Occipital lobe (tissue), 2 donors: Measurements from ENCODE around the gene AKNA. TPM values are rescaled to one million over a fixed set of nuclear protein-coding genes. Genes with fewer than 3 reads are reported as not detected.

Experiments
- DNase-seq: peaks from one replicate; lab custom pipeline; 2025; lab: John Stamatoyannopoulos, UW
- total RNA-seq: library from RNA; depleted of rRNA; stranded (reverse); fragments of >200 nt; gene quantifications from one replicate; pipeline ENCODE4 v1.2.3, GENCODE V29; 2014

Gene AKNA
- total RNA-seq, 1 donor from 2014 or later = 3.3 TPM

DNA sequence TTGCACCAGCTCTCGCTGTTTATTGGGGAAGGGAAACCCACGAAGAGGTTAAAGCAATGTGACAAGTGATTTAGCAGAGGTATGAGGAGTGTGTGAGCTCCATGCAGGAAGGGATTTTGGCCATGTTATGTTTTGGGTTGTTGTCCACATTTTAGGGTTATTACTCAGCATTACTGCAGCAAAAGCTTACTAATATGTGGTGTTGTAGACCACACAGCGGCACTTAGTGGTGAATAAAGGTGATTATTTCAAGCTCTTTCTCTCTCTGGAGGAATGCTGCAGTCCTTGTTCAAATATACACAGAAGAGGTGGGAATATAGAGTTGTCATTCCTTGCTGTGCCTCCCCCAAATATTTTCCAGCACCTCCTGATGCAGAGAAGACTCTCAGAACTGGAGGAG, 29.7 kb upstream of the AKNA start:
- no peak for DNase-seq

DNA sequence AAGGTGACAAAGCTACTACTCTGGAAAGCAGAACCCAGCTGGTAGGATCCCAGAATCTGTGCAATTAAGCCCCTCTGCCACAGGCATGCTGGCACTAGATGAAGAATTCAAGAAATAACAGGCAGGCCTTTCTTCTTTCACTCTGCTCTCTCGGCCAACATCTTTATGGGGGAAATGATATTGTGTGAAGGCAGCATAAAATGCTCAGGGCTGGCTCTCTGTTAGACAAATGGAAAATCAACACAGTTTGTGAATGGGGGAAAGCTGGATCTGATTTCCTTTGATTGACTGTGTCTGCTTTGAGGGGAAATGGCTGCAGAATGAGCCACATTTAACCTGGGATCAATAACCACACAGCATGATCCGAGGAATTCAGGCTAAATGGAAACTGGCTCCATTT, 29.1 kb upstream of the AKNA start:
- no peak for DNase-seq

DNA sequence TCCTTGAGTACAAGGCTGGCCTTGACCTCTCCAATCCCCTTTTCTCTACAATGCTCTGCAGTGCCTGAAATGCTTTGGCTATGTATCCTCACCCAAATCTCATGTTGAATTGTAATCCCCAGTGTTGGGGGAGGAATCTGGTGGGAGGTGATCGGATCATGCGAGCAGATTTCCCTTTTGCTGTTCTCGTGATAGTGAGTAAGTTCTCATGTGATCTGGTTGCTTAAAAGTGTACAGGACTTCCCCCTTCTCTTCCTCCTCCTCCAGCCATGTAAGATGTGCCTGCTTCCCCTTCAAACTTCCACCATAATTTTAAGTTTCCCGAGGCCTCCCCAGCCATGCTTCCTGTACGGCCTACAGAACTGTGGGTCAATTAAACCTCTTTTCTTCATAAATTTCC, 28.5 kb upstream of the AKNA start:
- DNase-seq = no peak

DNA sequence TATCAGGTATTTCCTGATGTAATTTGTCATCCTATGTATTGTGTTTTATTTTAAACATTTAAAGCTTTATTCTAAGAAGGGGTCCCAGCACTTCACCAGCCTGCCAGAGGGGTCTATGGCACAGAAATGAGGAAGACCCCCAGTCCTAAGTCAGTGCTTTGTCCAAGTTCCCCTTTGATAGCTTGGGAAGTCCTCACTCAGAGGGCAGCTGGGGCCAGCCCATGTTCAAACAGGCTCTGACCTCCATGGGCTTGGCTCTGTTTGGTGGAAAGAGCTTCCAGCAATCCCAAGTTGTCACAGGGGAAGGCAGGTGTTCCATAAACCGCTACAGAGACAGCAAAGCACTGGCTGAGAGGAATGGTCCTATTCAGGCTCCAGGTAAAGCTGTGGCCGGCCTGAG, 26.6 kb upstream of the AKNA start:
- no peak for DNase-seq

DNA sequence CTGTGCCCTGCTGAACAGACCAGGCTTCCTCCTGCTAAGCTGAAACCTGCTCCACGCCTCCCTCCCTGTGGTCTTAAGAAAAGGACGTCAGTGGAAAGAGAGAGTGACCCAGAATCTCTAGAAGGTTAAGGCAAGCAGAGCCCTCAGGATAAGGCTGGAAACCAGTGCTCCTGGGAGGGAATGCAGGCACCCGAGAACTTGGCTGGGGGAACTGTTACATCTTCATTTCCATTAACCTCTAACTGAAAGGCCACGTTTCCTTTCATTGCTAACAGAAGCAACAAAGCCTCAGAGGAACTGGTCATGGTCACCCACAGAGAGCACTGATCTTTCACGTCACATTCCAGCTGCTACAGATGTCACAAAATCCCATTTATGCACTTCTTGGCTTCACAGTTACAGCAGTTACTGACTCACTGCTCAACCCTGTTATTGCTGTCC, 26.1 kb upstream of the AKNA start:
- DNase-seq = no peak

DNA sequence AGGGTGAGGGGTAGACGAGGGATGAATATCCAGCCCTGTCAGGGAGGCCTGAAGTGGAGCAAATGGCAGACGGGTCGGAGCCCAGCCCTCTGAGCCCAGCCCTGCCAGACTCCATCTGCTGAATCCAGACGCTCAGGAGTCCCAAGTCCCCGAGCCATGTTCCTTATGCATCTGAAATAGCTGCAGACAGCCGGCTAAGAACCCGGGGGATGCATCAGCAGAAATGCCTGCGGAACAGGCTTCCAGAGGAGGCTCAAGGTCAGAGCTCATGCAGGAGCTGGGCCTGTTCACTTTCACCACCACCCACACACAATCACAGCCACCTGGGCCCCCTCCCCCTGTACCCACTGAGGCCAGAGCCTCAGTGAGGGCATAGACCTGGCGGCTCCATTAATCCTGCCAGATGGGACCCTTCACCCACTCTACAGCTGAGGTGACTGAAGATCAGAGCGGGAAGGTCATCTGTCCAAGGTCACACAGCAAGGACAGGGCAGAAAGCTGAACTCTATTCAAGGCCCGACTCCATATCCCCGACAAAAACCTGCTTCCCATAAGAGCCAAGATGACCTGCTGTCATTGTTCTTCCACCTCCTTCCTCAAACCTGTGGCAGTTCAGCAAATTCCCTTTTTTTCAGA, 24.4 kb upstream of the AKNA start:
- no peak for DNase-seq

DNA sequence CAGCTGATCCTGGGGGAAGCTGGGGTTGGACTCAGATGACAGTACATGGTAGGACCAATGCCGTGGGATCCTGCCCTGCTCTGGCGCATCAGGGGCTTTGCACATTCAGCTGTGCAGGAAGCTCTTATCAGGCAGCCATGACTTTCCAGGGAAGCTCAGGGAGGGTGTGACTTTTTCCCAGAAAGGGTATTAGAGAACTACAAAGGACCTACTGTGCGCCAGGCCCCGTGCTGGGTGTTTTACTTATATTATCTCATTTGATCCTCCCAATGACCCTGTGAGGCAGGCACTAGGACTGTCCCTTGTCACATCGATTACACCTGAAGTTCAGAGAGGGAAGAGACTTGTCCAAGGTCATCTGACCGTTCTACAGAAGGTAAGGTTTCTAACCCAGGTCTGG, 23.7 kb upstream of the AKNA start:
- DNase-seq = no peak

DNA sequence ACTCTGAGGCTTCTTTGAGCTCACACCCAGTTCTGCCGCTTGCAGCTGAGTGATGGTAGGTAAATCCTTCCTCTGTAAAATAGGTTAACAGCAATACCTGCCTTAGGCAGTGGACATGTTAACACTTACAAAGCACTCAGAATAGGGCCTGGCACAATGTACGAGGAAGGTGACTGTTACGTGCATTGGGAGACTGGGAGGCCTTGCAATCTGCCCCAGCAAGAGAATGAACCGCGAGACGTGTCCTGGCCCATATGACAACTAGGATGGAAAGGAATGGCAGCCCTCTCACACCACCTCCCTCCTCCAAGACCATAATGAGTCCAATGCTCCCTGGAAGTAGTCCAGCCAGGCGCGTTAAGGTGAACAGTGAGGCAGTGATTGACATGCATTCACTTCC, 23.1 kb upstream of the AKNA start:
- DNase-seq = no peak

DNA sequence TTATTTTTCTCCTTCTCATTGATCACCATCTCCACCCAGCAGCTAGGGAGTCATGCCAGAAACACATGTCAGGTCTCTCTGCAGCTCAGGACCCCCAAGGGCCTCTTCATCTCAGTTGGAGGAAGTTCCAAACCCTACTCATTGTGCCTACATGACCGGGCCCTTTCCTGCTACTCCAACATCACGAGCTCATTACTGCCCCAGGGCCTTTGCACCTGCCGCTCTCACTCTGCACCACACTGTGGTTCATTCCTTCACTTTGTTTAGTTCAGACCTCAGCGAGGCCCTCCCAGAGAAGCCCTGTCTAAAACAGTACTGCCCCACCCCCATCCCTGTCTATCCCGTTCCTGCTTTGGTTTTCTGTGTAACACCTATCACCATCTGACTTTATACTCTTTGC, 22.1 kb upstream of the AKNA start:
- no peak for DNase-seq

DNA sequence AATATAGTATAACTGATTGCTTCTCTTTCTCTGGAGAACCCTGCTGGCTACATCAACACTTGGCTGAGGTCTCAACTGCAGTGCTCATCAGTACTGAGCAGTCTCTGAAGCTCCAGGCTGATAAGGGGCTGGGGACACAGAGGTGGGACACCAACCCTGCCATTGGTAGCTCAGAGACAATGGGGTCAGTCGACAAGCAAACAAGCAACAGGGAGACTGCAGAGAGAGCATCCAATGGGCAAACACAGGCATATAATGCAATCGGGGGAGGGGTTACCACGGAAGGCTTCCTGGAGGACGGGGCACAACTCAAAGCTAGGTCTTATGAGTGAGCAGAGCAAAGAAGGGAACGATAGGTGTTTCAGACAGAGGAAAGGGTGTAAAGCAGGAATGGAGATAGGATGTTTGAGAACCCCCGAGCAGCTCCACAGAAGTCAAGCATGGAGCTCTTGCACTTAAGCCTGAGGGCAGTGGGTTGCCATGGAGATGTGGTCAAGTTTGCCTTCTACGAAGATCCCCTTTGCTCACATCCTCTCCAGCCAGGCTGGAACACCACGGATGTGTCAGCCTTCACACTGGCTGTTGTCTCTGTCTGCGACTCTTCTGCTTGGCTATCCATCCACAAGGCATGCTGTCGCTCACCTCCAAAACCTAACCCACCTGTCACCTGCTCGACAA, 21.5 kb upstream of the AKNA start:
- no peak for DNase-seq

DNA sequence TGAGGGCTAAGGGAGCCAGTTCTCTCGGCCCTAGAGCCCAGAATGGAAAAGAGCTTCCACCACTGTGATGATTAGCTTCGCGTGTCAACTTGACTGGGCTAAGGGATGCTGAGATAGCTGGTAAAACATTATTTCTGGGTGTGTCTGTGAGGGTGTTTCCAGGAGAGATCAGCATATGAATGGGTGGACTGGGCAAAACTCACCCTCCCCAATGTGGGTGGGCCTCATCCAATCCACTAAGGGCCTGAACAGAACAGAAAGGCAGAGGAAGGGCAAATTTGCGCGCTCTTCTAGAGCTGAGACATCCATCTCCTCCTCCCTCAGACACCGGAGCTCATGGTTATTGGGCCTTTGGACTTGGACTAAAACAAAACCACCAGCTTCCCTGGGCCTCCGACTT, 20.9 kb upstream of the AKNA start:
- DNase-seq = no peak

DNA sequence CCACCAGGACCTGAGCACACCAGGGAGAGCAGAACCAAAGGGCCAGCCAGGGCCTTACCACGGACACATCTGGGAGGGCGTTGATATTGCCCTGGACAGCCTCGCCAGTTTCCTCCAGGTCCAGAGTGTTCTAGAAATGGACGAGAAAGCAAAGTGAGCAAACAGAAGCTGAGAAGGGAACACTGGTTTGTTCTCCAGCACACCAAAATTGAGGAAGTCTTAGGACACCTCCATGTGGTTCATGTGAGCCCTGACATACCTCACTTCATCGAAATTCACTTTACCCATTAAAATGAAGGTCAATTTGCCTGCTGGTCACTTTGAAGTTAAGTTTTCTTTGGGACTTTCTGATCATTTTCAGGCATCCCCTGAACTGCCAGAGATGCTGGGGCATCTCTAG, 20.1 kb upstream of the AKNA start:
- DNase-seq = no peak

DNA sequence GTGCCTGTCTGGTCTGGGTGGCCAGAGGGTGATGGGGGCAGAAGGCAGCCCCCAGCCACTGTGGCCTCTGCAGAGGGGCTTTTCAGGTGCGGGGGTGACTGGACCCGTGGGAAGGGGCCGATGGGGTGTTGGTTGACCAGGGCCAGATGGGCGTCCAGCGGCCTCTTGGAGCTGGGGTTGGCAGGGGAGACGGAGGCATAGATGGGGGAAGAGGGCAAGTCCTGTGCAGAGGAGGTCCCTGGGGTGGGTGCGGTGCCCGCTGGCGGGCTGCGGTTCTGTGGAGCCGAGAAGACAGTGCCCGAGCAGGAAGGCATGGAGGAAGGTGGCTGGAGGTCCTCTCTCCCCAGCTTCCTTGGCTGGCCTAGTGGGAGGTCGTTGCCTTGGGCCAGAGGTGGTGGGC, 18.7 kb upstream of the AKNA start:
- DNase-seq = no peak

DNA sequence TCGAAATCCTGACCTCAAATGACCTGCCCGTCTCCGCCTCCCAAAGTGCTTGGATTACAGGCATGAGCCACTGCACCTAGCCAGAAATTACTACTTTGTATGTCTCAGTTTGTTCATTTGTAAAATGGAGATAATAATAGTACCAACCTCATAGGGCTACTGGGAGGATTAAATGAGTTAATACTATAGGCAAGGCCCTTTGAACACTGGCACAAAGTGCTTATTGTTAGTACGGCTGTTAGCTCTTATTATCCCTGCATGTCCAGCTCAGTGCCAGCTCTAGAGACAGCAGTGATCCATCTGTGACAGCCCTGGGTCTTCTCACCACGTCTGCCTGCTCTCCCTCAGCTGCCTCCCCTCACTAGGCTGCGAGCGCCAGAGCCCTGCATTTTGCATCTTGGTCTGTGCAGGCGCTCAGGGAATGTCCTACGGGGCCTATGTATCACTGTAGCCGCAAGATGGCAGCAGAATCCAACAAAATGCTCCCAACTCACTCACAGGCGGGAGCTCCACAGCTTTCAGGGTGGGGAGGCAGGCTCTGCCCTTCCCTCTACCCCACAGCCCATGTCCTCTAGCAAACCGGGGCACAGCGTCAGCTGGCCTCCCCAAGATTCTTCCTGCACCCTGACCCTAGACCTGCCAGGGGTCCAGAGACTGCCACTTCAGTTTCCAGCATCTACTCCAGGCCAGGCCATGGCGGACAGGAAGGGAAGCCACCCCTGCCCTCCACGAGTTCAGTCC, 17.7 kb upstream of the AKNA start:
- DNase-seq = peak; percentile 74

DNA sequence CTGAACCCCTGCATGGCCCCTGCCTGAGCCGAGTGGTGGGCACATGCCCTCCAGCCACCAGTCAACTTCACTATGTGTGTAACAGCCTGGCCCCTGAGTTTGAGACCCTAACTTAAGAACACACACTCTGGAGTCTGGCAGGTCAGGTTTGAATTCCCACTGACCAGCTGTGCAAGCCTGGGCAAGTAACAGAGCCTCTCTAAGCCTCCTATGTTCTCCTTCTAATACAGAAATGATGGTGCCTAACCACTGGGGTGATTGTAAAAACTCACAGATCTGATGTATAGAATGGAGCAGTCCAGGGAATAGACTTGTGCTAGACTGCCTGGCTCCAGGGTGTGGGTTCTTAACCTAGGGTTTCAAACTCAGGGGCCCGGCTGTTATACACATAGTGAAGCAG, 16.7 kb upstream of the AKNA start:
- DNase-seq = no peak

DNA sequence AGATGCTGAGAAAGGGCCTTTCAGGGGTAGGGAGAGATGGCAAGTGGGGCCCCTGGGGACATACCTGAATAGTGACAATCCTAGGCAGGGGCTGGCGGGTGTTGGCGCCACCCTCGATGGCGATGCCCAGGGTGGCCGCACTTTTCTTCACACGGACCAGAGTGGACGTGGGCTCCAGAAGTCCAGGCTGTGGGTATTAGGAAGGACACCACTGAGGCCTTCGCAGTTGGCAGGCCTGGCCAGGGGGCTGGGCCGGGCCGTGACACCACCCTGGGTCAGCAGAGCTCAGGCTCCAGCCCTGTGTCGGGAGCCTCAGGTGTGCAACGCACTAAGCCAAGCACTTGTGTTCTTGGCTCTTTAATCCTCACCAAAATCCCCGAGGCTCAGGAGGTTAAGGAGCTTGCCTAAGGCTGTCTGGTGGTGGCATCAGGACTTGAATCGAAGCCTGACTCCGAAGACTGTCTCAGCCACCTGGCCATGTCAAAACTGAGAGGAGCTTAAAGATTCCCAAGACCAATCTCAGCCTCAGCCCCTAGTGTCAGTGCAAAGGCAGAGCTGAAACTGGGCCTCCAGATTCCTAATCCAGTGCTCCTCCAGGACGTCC, 15.5 kb upstream of the AKNA start:
- DNase-seq = no peak

DNA sequence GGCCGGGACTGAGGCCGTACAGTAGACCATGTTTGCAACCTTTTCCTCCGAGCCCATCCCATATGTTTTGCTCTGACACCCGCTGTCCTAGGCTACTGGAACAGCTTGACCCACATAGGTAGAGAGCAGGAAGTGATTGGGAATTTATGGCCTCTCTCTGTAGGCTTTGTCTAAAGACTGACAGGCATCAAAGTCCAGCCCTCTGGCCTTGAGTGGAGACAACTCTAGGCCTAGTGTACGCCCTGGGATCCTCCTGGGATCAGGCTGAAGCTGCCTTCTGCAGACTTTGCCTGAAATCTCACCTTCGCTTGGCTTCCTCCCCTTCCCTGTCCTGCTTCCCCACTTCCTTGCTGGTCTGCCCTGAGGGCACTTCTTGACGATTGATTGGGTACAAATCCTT, 13.6 kb upstream of the AKNA start:
- no peak for DNase-seq

DNA sequence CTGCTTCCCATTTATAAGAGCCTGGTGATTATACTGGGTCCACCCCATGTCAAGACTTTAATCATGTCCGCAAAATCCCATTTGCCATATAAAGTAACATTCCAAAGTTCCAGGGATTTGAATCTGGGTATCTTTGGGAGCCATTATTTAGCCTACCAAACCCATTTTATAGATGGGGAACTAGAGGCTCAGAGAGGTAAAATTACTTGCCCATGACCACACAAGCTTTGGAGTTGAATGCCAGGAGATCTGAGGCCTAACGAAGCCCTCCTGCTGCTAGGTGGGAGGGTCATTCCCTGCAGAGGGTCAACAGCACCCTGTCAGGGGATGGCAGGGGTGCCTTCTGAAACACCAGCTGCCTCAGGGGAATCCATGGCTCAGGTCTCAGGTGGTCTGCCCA, 13.0 kb upstream of the AKNA start:
- DNase-seq = no peak

DNA sequence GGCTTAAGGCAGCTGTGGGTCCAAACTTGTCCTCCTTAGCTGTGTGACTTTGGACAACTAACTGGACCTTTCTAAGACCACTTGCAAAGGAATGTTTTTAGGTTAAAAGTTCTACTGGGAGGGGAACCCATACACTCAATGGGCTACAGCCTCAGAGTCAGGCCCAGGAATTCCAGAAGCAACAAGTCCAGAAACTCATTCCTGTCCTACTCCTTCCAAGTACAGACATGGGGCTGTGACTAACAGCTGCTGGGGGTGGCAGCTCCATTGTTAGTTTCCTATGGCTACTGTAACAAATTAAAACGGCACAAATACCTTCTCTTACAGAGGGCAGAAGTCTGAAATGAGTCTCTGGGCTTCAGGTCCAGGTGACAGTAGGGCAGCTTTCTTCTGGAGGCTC, 12.4 kb upstream of the AKNA start:
- DNase-seq = no peak

DNA sequence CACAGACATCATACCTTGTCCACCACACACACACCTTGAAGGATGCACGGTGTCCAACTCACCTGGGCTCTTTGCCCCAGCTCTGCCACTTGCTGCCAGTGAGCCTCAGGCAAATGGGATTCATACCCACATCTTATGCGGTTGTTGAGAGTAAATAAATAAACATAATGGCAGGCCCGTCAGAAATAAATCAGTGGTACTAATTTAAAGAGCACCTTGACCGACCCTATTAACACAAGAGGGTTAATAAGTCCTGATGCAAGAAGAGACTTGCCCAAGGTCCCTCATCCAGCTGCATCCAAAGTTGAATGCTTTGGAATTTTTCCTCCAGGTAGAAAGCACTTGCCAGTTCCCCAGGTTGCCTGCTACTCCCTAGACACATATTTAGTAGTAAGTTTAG, 11.6 kb upstream of the AKNA start:
- no peak for DNase-seq

DNA sequence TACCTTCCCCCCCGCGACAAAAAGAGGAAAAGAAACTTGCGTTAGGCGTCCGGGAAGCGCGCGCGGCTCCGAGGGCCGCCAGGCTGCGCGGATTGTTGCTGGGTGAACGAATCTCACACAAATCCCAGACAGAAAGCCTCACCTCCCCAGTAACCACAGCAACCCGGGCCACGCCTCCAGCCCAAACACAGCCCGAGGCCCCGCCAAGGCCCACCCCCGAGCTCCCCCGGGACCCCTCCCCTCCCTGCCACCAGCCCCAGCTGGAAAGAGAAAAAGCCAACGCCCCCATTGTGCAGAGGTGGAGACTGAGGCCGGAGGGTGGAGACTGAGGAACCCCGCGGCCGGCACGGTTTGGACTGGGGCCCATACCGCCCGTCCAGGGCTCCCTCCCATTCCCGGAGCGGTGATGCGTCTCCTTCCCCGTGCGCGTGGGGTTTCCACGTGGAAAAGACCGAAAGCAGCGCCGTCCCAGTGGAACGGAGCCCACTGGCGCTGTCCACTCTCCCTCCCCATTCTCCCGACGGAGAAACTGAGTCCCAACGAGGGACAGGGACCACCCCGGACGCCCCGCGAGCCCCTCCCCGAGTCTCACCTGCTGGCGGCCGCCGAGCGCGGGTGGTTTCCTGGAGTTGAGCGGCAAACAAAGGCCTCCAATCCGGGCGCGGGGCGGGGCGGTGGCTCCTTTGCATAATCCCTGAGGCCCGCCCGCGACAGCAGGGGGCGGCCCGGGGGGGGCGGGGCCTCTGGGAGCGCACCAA, 10.2 kb upstream of the AKNA start:
- DNase-seq = peak; percentile 89
